Measurements from ENCODE around the gene POLH.

- no peak for TF ChIP-seq CTCF (IDR thresholded peaks at IDR 0.05 in 2 of 3, conservative IDR thresholded peaks at IDR 0.05 in 1 of 3; ENCODE audit: control insufficient read depth in 2 of 3, extremely low read depth in 1 of 3, insufficient read depth in 1 of 3, low read depth in 3 of 3, low read length in 3 of 3)
- no peak for TF ChIP-seq ZNF274 (IDR thresholded peaks at IDR 0.05; ENCODE audit: insufficient read depth, insufficient read length)
- no peak for TF ChIP-seq SIN3A (IDR thresholded peaks at IDR 0.05; ENCODE audit: low read depth, low read length)
- no peak for TF ChIP-seq PRDM15 (CRISPR knock-in tag; IDR thresholded peaks at IDR 0.05)
- no peak for TF ChIP-seq CEBPZ (IDR thresholded peaks at IDR 0.05; ENCODE audit: low read depth, low read length)
- TF ChIP-seq EP300 (IDR thresholded peaks at IDR 0.05; ENCODE audit: borderline replicate concordance in 1 of 2, control insufficient read depth in 1 of 2, low read depth in 2 of 2, low read length in 2 of 2) = no peak
- TF ChIP-seq JUND (IDR thresholded peaks at IDR 0.05; ENCODE audit: low read depth, low read length) = no peak
- no peak for TF ChIP-seq MLLT1 (IDR thresholded peaks at IDR 0.05)
These were observed 34.4 kb downstream of the POLH start for GRCh38 chr6:43610431-43610830.
